Measurements from ENCODE around the gene SEC62.

Gene SEC62

GRCh38 chr3:170022336-170022735, 55.7 kb downstream of the SEC62 start:
- DNase-seq = no peak

DNA sequence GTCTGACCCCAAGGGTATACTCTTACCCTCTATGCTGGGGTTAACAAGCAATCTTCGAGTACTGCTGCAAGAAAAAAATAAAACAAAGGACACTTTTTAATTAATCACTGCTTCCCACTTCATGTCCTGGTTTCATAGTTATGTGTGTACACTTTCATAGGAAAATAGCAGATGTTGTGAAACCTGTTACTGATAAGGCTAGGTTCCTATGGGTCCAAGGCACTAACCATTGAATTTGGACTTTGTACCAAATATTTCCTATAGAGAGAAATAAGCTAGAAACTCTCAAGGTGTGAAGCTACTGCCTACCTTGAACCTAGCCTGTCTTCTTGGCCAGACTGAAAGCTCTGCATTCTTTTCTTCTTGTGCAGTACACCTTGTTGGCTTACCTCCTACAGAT, 56.6 kb downstream of the SEC62 start:
- DNase-seq = no peak

- DNase-seq = no peak
These were observed 58.0 kb downstream of the SEC62 start for GRCh38 chr3:170024581-170024980.

- no peak for DNase-seq
These were observed 60.9 kb downstream of the SEC62 start for GRCh38 chr3:170027233-170028102.

DNA sequence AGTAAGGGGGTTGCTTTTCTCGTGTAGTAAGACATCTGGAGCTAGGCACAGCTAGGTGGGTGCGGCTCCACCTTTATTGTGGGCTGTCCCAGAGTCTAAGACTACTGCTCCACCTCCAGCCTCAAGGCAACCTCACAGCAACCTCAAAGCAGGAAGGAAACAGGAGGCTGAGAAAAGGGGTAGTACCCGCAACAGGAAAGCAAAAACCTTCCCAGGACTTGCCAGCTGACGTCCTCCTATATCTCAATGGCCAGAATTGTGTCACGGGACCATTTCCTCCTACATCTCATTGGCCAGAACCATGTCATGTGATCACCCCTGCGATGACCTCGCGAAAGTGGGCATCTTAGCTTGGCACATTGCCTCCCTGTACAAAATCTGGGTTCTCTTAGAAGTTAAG, 66.9 kb downstream of the SEC62 start:
- DNase-seq = no peak

GRCh38 chr3:170037463-170038433, 71.1 kb downstream of the SEC62 start, which contains the start of gene GPR160:
Gene GPR160, plus strand, starts transcription at chr3:170037995. Its CDS starts 45,978 bp downstream, at chr3:170083973.
- DNase-seq = peak; percentile 93

- peak; percentile 59 for DNase-seq
These were observed 72.0 kb downstream of the SEC62 start for GRCh38 chr3:170038434-170039110.

DNA sequence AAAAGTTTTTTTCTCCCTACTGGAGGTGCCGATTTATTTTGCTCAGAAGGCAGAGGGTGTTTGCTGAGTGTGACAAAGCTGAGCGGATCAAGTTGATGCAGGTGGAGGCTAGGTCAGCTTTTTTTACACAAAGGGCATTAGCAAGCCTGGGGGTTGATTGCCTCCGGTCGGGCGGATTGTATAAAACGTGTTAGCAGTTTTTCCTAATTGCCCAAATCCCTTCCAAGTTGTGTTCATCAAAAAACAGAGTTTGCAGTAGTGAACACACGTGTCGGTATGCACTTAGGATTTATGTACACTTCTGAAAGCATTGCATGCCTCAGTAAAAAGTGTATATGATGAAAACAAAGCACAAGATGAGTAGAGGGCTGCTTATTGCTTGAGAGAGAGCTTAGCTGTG, 73.8 kb downstream of the SEC62 start:
- no peak for DNase-seq

- DNase-seq = no peak
These were observed 76.9 kb downstream of the SEC62 start for GRCh38 chr3:170043506-170043905.

- DNase-seq = peak; percentile 78
These were observed 77.7 kb downstream of the SEC62 start for GRCh38 chr3:170044271-170044670.

GRCh38 chr3:170044795-170045244, 78.2 kb downstream of the SEC62 start:
- peak; percentile 90 for DNase-seq

- no peak for DNase-seq
These were observed 79.9 kb downstream of the SEC62 start for GRCh38 chr3:170046269-170047132.

- DNase-seq = no peak
These were observed 80.5 kb downstream of the SEC62 start for GRCh38 chr3:170047133-170047404.
